Measurements from ENCODE around the gene CCDC159.

The CCDC159 gene

GRCh38 chr19:11399667-11400066, 53.3 kb downstream of the CCDC159 start:
- FAIRE-seq, result no peak

GRCh38 chr19:11400798-11401197, 54.5 kb downstream of the CCDC159 start:
- FAIRE-seq, result no peak

GRCh38 chr19:11401808-11402543, 55.7 kb downstream of the CCDC159 start:
- no peak for FAIRE-seq
